Calu3 (cell line): Measurements from ENCODE around the gene ILF2. TPM values are rescaled to one million over a fixed set of nuclear protein-coding genes. Genes with fewer than 3 reads are reported as not detected.

Experiments
- BruUV-seq: library from RNA; stranded (reverse); fragments of 400-500 nt; replicated peaks from 2 replicates; lab custom pipeline; 2021; lab: Mats Ljungman, UMichigan
- CTCF ChIA-PET: fragments of 300-600 bp; sonication (Branson Sonifier 250); formaldehyde crosslinking; loops from one replicate; lab custom pipeline; 2022; ENCODE audit warnings: antibody characterized with exemption; lab: Charles Lee
- DNase-seq: peaks from one replicate; pipeline ENCODE4 v3.0.0; 2022
- H3K27ac Mint-ChIP-seq: one replicate; pipeline ENCODE4 v1.8.0; 2022; ENCODE audit warnings: mixed read lengths; ENCODE audit not compliant: unreplicated experiment
- H3K27me3 Mint-ChIP-seq: one replicate; pipeline ENCODE4 v1.8.0; 2022; ENCODE audit warnings: mixed read lengths; ENCODE audit not compliant: unreplicated experiment
- H3K36me3 Mint-ChIP-seq: one replicate; pipeline ENCODE4 v1.8.0; 2022; ENCODE audit warnings: mild to moderate bottlenecking, moderate library complexity, mixed read lengths; ENCODE audit not compliant: insufficient read depth, unreplicated experiment
- H3K4me1 Mint-ChIP-seq: one replicate; pipeline ENCODE4 v1.8.0; 2022; ENCODE audit warnings: mild to moderate bottlenecking, low read depth, mixed read lengths; ENCODE audit not compliant: unreplicated experiment
- H3K4me3 Mint-ChIP-seq: one replicate; pipeline ENCODE4 v1.8.0; 2022; ENCODE audit warnings: mild to moderate bottlenecking, low read depth, moderate library complexity, mixed read lengths; ENCODE audit not compliant: unreplicated experiment
- H3K9me3 Mint-ChIP-seq: one replicate; pipeline ENCODE4 v1.8.0; 2022; ENCODE audit warnings: low read depth, mixed read lengths; ENCODE audit not compliant: unreplicated experiment
- intact Hi-C: fragments of 100-400 bp; cut with micrococcal nuclease; formaldehyde crosslinking; loops from one replicate; pipeline ENCODE4 v1.10.0; 2022; ENCODE audit not compliant: unreplicated experiment
- total RNA-seq: library from RNA; stranded (reverse); gene quantifications from 2 replicates; pipeline ENCODE4 v1.2.3, GENCODE V29; 2022
- TF ChIP-seq, protein P1 (sequence below): fragments of 200-600 bp; IDR thresholded peaks from one replicate; pipeline ENCODE4 v1.8.0; 2022; ENCODE audit warnings: antibody characterized with exemption; ENCODE audit not compliant: unreplicated experiment

ILF2 gene
- total RNA-seq, 1 experiment from 2014 or later, result 292 TPM

DNA sequence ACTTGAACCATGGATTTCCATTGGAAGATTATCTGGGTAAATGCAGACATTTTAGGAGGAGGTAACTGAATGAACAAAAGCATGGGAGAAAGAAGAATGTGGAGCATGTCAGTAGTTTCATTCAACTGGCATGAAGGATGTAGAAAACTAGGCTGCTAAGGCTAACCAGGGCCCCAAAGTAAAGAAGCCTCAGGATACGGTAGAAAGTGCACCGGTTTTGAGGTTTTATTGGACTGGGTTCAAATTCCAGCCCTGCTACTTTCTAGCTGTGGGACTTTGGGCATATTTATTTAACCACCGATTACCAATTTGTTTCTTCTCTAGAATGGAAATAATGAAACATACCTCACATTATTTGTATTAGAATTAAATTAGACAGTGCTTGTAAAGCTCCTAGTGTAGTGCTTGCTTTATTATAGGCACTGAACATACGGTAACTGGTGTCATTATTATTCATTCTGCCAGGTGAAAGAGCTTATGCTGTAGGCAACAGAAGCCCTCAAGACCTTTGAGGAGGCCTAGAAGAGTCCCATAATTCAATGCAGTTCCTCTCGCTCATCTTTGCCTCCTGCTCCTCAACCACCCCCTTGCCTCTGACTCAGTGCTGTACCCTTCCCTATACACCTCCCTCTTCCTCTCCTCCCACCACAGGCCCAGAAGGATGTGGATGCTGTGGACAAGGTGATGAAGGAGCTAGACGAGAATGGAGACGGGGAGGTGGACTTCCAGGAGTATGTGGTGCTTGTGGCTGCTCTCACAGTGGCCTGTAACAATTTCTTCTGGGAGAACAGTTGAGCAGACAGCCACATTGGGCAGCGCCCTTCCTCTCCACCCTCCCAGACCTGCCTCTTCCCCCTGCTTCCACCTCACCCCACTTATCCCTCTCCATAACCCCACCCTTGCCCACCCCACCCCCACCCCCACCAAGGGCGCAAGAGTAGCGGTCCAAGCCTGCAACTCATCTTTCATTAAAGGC lies 39.5 kb downstream of the ILF2 start:
- intact Hi-C loops, result no loop called here
- CTCF ChIA-PET, result interaction anchor here (1.1 to 1.9 kb wide), 3 partner anchors 18 to 59 kb away, joined by 3 to 8 read pairs (median 3); partner anchors contain the start of gene S100A16
- TF ChIP-seq, protein P1, sequence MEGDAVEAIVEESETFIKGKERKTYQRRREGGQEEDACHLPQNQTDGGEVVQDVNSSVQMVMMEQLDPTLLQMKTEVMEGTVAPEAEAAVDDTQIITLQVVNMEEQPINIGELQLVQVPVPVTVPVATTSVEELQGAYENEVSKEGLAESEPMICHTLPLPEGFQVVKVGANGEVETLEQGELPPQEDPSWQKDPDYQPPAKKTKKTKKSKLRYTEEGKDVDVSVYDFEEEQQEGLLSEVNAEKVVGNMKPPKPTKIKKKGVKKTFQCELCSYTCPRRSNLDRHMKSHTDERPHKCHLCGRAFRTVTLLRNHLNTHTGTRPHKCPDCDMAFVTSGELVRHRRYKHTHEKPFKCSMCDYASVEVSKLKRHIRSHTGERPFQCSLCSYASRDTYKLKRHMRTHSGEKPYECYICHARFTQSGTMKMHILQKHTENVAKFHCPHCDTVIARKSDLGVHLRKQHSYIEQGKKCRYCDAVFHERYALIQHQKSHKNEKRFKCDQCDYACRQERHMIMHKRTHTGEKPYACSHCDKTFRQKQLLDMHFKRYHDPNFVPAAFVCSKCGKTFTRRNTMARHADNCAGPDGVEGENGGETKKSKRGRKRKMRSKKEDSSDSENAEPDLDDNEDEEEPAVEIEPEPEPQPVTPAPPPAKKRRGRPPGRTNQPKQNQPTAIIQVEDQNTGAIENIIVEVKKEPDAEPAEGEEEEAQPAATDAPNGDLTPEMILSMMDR, result no peak
- no TSS peak for BruUV-seq
- Mint-ChIP-seq H3K27me3 (no peaks in the 10 kb centered on the region), H3K9me3 (no peaks in the 10 kb centered on the region), H3K4me1 (peaks cover 36% of the 10 kb centered on the region), H3K27ac (no peak overlapping the region), H3K4me3 (no peak overlapping the region), H3K36me3 (peaks cover 57% of the 10 kb centered on the region)
- no peak for DNase-seq

DNA sequence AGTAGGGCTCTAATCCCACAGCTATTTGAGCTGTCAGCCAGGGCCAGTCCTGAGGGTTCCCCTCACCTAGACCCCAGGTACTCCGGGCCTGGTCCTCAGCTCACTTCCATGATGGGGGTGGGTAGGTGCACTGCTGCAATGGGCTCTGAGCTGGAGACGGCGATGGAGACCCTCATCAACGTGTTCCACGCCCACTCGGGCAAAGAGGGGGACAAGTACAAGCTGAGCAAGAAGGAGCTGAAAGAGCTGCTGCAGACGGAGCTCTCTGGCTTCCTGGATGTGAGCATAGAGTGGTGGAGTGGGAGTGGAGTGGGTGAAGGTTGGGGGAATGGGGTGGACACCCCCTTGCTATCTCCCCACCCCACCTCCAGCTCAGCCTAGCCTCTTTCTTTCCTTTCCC lies 40.4 kb downstream of the ILF2 start:
- TF ChIP-seq, protein P1, result no peak
- Mint-ChIP-seq H3K9me3 (no peaks in the 10 kb centered on the region), H3K36me3 (peaks cover 56% of the 10 kb centered on the region), H3K27ac (no peak overlapping the region), H3K27me3 (no peaks in the 10 kb centered on the region), H3K4me1 (peaks cover 42% of the 10 kb centered on the region), H3K4me3 (no peak overlapping the region)
- no peak for DNase-seq
- intact Hi-C loops, result no loop called here
- CTCF ChIA-PET, result interaction anchor here (1.1 to 1.9 kb wide), 3 partner anchors 17 to 58 kb away, joined by 3 to 8 read pairs (median 3); partner anchors contain the start of gene S100A16
- no TSS peak for BruUV-seq

DNA sequence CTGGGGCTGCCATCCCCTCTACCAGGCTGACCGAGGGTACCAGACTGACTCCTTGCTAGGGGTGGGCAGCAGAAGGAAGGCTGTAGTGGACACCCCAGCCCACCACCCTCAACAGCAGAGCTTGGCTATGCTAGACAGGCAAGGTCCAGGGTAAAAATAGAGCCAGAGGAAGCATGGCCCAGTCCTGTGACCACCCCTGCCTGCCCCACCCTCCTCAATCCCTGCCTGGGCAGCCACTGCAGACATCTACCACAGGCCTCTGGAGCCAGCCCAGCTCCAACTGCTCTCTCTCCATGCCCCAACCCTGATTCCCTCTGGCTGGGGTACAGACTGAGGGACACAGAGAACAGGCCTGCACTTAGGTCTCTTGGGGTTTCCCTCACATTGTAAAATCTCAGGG lies 40.8 kb downstream of the ILF2 start:
- intact Hi-C loops, result no loop called here
- TF ChIP-seq, protein P1, result no peak
- H3K4me1 Mint-ChIP-seq, result peaks cover 42% of the 10 kb centered on the region
- CTCF ChIA-PET, result interaction anchor here (1.1 to 1.9 kb wide), 3 partner anchors 17 to 57 kb away, joined by 3 to 8 read pairs (median 3); partner anchors contain the start of gene S100A16
- peaks cover 56% of the 10 kb centered on the region for H3K36me3 Mint-ChIP-seq
- H3K27ac Mint-ChIP-seq, result no peak overlapping the region
- H3K27me3 Mint-ChIP-seq, result no peaks in the 10 kb centered on the region
- H3K4me3 Mint-ChIP-seq, result no peak overlapping the region
- no TSS peak for BruUV-seq
- no peaks in the 10 kb centered on the region for H3K9me3 Mint-ChIP-seq
- no peak for DNase-seq

DNA sequence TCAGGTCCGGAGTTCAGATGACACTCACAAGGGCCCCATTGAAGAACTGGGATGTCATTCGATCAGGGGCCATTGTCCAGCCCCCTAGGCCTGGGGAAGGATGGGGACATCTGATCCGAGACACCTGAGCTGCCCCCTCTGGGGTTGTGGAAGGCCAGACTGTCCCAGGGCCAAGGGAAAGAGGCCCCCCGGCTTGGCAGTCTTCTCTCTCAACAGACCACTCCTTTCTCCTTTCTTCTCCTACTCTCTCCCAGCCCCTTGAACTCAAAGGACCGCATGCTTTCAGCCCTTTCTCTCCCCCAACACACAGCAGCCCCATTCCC lies 41.5 kb downstream of the ILF2 start:
- H3K36me3 Mint-ChIP-seq, result peaks cover 56% of the 10 kb centered on the region
- TF ChIP-seq, protein P1, result no peak
- no peak overlapping the region for H3K27ac Mint-ChIP-seq
- no peak overlapping the region for H3K4me3 Mint-ChIP-seq
- intact Hi-C loops, result no loop called here
- DNase-seq, result no peak
- no peaks in the 10 kb centered on the region for H3K27me3 Mint-ChIP-seq
- CTCF ChIA-PET, result interaction anchor here (3.3 kb wide), 1 partner anchor 15 kb away, joined by 99 read pairs; the partner anchor contains the start of genes S100A14 and S100A16
- H3K9me3 Mint-ChIP-seq, result no peaks in the 10 kb centered on the region
- H3K4me1 Mint-ChIP-seq, result peaks cover 44% of the 10 kb centered on the region
- no TSS peak for BruUV-seq
